IPS-18c (cell line): ENCODE results near the gene MRPL52.
"Not testable (repeated sequence)": the region's sequence is repeated elsewhere in the genome, so short reads cannot be mapped to it uniquely, and the experiment has no call there.

Experiments
- H3K4me3 ChIP-seq: 2 replicates; pipeline ENCODE4 v1.7.0; 2013; ENCODE audit warnings: low read depth, mild to moderate bottlenecking, low read length, moderate library complexity; ENCODE audit not compliant: insufficient read depth
- H3K9me3 ChIP-seq: one replicate; pipeline ENCODE4 v1.6.1; 2013; ENCODE audit warnings: mild to moderate bottlenecking, low read length, moderate library complexity; ENCODE audit not compliant: control insufficient read depth, insufficient read depth

Gene MRPL52

GRCh38 chr14:22803687-22803974, 26.1 kb upstream of the MRPL52 start:
- H3K4me3 ChIP-seq = no peak overlapping the region
- H3K9me3 ChIP-seq = no peaks in the 10 kb centered on the region

DNA sequence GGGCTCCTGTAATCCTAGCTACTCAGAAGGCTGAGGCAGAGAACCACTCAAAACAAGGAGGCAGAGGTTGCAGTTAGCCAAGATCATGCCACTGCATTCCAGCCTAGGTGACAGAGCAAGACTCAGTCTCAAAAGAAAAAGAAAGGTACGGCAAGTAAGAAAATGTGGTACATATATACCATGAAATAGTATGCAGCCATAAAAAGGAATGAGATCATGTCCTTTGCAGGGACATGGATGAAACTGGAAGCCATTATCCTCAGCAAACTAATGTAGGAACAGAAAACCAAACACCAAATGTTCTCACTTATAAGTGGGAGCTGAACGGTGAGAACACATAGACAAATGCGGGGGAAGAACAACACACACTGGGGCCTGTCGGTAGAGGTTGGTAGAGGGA, 24.5 kb upstream of the MRPL52 start:
- H3K9me3 ChIP-seq, H3K4me3 ChIP-seq: not testable (repeated sequence)

DNA sequence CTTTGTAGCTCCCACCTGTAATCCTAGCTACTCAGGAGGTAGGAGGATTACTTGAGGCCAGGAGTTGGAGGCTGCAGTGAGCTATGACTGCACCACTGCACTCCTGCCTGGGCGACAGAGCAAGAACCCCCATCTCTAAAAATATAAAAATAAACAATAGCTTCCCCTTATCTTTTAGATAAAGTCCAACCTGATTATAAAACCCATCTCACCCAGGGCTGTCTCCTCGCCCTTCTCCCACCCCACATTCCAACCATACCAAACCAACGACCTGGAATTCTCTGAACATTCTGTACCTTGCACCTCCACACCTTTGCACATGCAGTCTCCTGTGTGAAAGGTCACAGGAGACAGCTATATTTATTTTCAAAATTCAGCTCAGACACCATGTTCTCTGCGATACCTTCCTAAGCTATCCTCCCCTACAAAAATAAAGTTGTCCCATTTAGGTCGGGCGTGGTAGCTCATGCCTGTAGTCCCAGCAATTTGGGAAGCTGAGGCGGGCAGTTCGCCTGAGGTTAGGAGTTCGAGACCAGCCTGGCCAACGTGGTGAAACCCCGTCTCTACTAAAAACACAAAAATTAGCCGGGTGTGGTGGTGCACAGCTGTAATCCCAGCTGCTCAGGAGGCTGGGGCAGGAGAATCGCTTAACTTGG, 22.1 kb upstream of the MRPL52 start:
- Histone ChIP-seq H3K9me3 (no peaks in the 10 kb centered on the region), H3K4me3 (no peak overlapping the region)

- Histone ChIP-seq H3K4me3 (no peak overlapping the region), H3K9me3 (no peaks in the 10 kb centered on the region)
These were observed 21.1 kb upstream of the MRPL52 start for GRCh38 chr14:22808388-22809209.

DNA sequence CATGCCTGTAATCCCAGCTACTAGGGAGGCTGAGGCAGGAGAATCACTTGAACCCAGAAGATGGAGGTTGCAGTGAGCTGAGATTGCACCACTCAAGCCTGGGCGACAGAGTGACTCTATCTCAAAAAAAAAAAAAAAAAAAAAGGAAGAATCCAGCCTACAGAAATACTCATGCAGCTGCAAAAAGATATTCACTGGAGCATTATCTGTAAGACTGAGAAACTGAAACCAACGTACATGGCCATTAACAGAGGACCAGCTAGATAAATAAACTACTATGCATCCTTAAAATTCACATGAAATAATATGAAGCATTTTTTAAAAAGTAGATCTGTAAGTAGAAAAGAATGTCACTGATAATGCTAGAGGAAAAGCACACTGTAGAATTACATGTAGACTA, 18.0 kb upstream of the MRPL52 start:
- H3K9me3 ChIP-seq = no peaks in the 10 kb centered on the region
- no peak overlapping the region for H3K4me3 ChIP-seq

DNA sequence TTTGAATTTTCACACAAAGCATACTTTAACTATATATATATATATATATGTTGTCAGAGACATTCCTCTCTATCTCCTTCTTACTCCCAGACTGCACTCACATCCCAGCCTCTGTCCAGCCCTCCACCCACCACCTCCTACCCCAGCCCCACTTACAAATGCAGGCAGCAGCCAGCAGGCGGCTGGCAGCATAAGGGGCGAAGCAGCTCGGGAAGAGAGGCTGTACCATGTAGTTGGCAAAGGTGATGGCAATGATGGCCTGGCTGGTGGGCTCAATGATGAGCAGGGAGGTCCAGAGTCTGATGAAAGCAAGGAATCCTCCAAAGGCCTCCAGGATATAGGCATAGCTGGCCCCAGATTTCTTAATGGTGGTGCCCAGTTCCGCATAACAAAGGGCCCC, 16.9 kb upstream of the MRPL52 start:
- no peaks in the 10 kb centered on the region for H3K9me3 ChIP-seq
- no peak overlapping the region for H3K4me3 ChIP-seq

GRCh38 chr14:22813145-22813544, 16.5 kb upstream of the MRPL52 start:
- H3K4me3 ChIP-seq = no peak overlapping the region
- no peaks in the 10 kb centered on the region for H3K9me3 ChIP-seq

- no peaks in the 10 kb centered on the region for H3K9me3 ChIP-seq
- no peak overlapping the region for H3K4me3 ChIP-seq
These were observed 15.3 kb upstream of the MRPL52 start for GRCh38 chr14:22814373-22814772.

- peak within 1 kb of the TSS; percentile 15; the same call in 1 of the 2 replicates for H3K4me3 ChIP-seq
- no peaks in the 10 kb centered on the region for H3K9me3 ChIP-seq
These were observed 14.6 kb upstream of the MRPL52 start, which contains the start of gene SLC7A7 for GRCh38 chr14:22814941-22815713. TSS of gene SLC7A7 (minus strand) at chr14:22815435. CDS start at chr14:22813398, 2,037 bp downstream.

GRCh38 chr14:22819151-22819988, 10.3 kb upstream of the MRPL52 start:
- H3K9me3 ChIP-seq = no peaks in the 10 kb centered on the region
- H3K4me3 ChIP-seq = no peak overlapping the region; the same call in 1 of the 2 replicates

DNA sequence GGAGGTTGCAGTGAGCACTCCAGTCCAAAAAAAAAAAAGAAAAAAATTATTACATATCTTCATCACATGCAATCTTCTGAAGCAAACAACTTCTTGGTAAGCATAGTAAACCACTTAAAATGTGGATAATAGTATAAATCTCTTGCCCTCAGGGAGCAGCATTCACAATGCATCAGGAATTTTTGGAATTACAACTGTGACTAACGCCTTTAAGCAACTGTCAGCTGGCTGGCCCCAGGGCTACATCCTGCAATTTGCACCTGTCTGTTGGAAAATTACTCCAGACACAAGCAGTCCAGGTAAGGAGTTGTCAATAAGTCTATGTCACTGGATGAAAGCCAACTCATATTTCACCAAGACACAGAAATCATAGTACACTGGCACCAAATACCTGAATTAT, 9.0 kb upstream of the MRPL52 start:
- Histone ChIP-seq H3K9me3 (no peaks in the 10 kb centered on the region), H3K4me3 (no peak overlapping the region)

DNA sequence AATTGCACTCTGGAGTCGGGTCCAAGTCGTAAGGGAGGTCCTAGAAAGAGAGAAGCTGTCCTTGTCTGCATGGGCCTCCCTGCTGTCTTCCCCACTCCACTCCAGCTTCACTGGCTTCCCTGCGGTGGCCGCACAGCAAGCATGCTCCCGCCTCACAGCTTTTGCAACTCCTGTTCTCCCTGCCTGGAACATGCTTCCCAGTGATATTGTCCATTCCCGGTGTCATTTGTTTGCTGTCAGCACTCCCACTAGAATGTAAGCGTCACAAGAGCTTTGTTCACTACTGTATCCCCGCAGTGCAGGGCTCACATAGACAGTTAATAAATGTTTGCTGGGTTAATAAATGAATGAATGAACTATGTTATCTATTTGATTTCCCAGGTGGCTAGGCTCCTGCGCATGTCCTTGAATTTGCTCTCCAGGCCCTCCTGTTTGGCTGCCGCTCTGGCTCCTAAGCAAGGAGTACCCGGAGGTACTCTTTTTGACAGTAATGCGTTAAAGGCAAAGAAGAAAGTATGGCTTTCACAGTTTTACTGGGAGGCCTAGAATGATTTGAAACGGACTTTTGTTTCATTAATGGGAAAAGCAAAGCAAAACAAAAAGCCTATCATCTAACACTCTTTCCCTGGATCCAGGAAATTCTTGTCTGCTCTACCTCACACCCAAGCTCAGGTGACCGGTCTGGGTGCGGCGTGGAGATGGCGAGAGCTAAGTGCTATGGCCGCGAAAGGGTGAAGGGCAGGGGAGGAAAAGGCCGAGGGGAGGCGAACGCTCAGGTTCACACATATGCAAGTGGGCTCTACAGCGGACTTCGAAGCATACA, 8.3 kb upstream of the MRPL52 start:
- H3K4me3 ChIP-seq = peak overlapping the region; percentile 90
- no peaks in the 10 kb centered on the region for H3K9me3 ChIP-seq

DNA sequence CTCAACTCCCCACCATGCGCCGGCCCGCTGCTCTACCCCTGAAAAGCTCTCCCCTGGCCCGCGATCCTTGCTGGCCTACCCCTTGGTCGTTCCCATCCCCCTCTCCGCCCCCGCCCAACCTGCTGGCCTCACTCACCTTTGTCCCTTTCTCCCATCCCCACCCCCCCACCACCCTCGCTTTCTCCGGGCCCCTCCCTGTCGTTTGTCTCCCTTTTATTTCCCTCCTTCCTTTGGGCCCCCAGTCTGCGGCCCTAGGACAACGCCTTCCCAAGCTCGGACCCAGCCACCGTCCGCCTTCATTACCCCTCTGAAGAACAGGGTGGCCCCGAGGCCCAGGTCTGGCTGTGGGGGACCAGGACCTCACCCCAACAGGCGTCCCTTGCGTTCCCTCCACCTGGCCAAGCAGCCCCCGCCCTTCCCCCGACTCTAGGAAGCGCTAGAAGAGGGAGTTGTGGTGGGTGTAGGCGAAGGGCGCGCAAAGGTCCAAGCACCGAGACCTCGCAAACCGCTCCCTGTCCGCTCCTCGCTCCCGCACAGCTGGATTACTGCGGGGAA, 7.6 kb upstream of the MRPL52 start:
- H3K9me3 ChIP-seq = no peaks in the 10 kb centered on the region
- H3K4me3 ChIP-seq = peak overlapping the region; percentile 90

DNA sequence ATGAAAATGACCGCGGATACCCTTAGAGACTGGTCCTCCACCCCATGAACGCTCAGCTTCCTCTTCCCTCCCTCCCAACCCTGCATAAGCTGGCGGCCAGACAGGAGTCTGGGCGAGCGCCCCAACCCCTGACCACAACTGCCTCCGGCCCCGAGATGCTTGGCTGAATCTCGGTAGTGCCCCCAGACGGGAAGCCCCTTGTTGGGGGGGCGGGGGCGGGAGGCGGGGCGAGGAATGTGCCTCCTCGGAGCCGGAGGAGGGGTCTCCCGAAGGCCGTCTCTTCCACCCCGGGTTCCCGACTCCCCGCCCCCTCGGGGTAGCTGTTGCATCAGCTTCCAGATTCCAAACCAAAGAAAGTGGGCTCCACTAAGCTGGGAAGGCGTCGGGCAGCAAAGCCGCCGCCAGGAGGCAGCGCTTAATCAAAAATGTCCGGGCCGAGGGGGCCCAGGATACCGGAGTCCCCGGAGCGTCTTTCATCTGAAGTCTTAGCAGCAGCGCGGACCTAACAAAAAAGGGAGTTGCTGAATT, 7.1 kb upstream of the MRPL52 start:
- H3K9me3 ChIP-seq = no peaks in the 10 kb centered on the region
- H3K4me3 ChIP-seq = peak overlapping the region; percentile 90

GRCh38 chr14:22824711-22825359, 4.9 kb upstream of the MRPL52 start:
- no peaks in the 10 kb centered on the region for H3K9me3 ChIP-seq
- no peak overlapping the region for H3K4me3 ChIP-seq
